ENCODE results near the gene STK26.

Gene STK26

DNA sequence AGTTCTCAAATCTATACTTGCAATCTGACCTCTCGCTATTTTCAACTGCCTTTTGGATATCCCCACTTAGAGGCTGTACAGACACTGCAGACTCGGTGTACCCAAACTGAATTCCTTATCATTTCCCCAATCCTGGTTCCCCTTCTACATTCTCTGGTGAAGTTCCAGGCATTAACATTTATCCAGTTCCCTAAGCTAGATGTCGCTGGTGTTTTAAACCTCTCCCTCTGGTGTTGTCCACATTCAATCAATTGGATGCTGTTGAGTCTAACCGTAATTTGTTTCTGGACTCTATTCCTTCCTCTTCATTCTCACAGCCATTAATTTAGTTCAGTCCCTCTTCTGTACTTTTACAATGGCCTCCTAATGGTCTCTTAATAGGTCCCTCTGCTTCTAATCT is 7.2 kb upstream of the STK26 start:
- no peak overlapping the region for H3K4me3 ChIP-seq (ENCODE audit: low read depth, low read length)
- DNase-seq (ENCODE audit: low read depth) = no peak
- TF ChIP-seq CTCF (IDR thresholded peaks at IDR 0.05; ENCODE audit: low read depth, low read length) (no peak), MYC (IDR thresholded peaks at IDR 0.05; ENCODE audit: low read depth, low read length) (no peak), POLR2A (IDR thresholded peaks at IDR 0.05; ENCODE audit: extremely low read depth, insufficient read length) (no peak)
- TF ChIP-seq, protein P1, sequence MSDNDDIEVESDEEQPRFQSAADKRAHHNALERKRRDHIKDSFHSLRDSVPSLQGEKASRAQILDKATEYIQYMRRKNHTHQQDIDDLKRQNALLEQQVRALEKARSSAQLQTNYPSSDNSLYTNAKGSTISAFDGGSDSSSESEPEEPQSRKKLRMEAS (IDR thresholded peaks at IDR 0.05; ENCODE audit: low read depth, low read length) = no peak

- TF ChIP-seq MYC (IDR thresholded peaks at IDR 0.05; ENCODE audit: low read depth, low read length) (no peak), POLR2A (IDR thresholded peaks at IDR 0.05; ENCODE audit: extremely low read depth, insufficient read length) (no peak), CTCF (IDR thresholded peaks at IDR 0.05; ENCODE audit: low read depth, low read length) (no peak)
- TF ChIP-seq, protein P1 (IDR thresholded peaks at IDR 0.05; ENCODE audit: low read depth, low read length) = no peak
- peak overlapping the region; percentile 11 for H3K4me3 ChIP-seq (ENCODE audit: low read depth, low read length)
- DNase-seq (ENCODE audit: low read depth) = no peak
Measured at GRCh38 chrX:132016628-132017430, 6.3 kb upstream of the STK26 start.

- DNase-seq (ENCODE audit: low read depth) = peak; percentile 77
- TF ChIP-seq, protein P1 (IDR thresholded peaks at IDR 0.05; ENCODE audit: low read depth, low read length) = no peak
- TF ChIP-seq CTCF (IDR thresholded peaks at IDR 0.05; ENCODE audit: low read depth, low read length) (no peak), MYC (IDR thresholded peaks at IDR 0.05; ENCODE audit: low read depth, low read length) (no peak), POLR2A (IDR thresholded peaks at IDR 0.05; ENCODE audit: extremely low read depth, insufficient read length) (no peak)
- peak overlapping the region; percentile 11 for H3K4me3 ChIP-seq (ENCODE audit: low read depth, low read length)
Measured at GRCh38 chrX:132017431-132018185, 5.5 kb upstream of the STK26 start.

GRCh38 chrX:132022198-132022966 is 720 bp upstream of the STK26 start:
- peak; percentile 57 for DNase-seq (ENCODE audit: low read depth)
- TF ChIP-seq POLR2A (IDR thresholded peaks at IDR 0.05; ENCODE audit: extremely low read depth, insufficient read length) (no peak), CTCF (IDR thresholded peaks at IDR 0.05; ENCODE audit: low read depth, low read length) (peak; percentile 30)
- H3K4me3 ChIP-seq (ENCODE audit: low read depth, low read length) = peak overlapping the region; percentile 91

DNA sequence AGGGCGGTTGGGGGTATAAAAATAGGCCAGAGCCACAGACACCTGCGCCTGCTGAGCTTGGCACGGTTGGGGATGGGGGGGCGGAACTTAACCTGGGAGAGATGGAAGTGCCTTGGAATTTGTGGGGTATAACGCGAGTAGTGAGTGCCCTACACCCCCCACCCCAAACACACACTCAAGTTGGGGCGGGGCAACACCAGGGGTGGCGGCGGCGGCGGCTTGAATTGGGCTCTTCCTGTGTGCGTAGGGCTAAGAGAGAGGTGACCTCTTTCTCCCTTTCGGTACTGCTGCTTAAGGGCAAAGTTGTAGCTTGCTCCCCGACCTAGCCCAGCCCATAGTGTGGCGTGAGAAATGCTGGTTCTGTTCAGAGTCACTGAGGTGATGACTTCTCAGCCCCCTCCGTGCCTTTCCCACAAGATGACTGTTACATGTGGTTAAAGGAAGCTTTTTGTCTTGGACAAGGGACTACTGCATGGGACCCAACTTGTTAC is 839 bp downstream of the STK26 start:
- TF ChIP-seq POLR2A (IDR thresholded peaks at IDR 0.05; ENCODE audit: extremely low read depth, insufficient read length) (peak; percentile 51), CTCF (IDR thresholded peaks at IDR 0.05; ENCODE audit: low read depth, low read length) (no peak), MYC (IDR thresholded peaks at IDR 0.05; ENCODE audit: low read depth, low read length) (peak; percentile 25; the same call in 1 of the 2 replicates)
- TF ChIP-seq, protein P1 (IDR thresholded peaks at IDR 0.05; ENCODE audit: low read depth, low read length) = no peak
- H3K4me3 ChIP-seq (ENCODE audit: low read depth, low read length) = peak overlapping the region; percentile 87
- peak; percentile 76 for DNase-seq (ENCODE audit: low read depth)
